GM18505 (cell line): ENCODE results near the gene CD226.
"Not testable (repeated sequence)": the region's sequence is repeated elsewhere in the genome, so short reads cannot be mapped to it uniquely, and the experiment has no call there.

Experiments used
- ATAC-seq: cut with Tn5 transposase; IDR thresholded peaks from one replicate; pipeline ENCODE4 v1.9.1; 2021; ENCODE audit not compliant: unreplicated experiment
- POLR2A ChIP-seq: IDR thresholded peaks from 4 replicates; pipeline ENCODE4 v1.6.1; 2011; ENCODE audit warnings: borderline replicate concordance; ENCODE audit not compliant: insufficient read depth, insufficient read length; ENCODE audit errors: extremely low read depth

Gene CD226

GRCh38 chr18:69947361-69948133 lies at the start of gene CD226:
Gene CD226, minus strand, starts transcription at chr18:69947873. Its CDS starts 467 bp downstream, at chr18:69947406.
- no peak for ATAC-seq
- peak; percentile 41 for TF ChIP-seq POLR2A

DNA sequence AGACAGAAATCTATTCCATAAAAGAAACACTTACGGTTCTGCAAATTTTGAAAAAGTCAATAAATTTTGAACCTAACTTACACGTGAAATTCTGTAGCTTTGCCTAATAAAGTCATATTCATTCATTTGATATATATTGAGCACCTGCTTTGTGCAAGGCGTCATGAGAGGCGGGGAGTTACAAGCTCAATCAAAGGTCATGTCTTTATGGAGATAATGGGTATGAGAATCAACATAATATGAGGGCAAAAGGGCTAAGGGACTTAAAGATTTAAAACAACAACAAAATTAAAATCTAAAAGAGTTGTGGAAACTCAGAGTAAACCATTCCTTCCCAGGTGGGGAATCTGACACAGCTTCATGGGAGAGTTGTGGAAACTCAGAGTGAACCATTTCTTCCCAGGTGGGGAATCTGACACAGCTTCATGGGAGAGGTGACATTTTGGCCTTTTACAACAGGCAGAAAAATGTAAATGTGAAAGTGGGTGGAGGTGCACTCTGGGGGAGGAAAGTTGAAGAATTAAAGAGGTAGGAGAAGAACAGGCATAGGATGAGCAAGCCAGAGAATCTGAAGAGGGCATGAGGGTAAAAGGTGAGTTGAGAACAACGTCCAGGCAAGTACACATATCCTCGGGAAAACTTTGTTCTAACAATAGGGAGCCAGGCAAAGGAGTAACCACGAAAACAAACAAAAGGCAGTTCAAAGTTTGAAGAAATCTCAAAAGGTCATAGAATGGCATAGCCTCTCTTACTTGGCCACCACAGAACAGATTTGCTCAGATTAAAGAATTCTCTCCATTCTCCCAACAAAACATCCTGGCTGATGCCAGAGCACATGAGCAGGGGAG lies 49.5 kb upstream of the CD226 start:
- TF ChIP-seq POLR2A, result no peak
- ATAC-seq, result no peak

- no peak for TF ChIP-seq POLR2A
- no peak for ATAC-seq
Observed at GRCh38 chr18:69996417-69996816, 48.7 kb upstream of the CD226 start.

DNA sequence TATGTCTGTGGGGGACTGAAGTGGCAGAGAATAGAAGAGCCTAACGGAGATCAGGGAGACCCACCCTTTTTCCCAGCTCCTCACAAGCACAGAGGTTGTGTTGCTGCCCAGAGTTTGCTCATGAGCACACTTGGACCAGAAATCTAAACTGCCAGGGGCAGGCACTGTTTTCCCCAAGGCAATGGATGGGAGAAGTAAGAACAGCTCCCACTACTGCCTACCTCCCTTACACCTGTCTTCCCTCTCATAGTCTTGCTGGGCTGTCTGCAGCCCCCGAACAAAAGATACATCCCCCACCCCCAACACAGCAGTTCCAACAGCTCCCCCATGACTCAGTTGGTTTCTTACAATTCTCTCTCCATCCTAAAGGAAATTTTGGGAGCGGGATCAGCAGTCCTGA lies 48.1 kb upstream of the CD226 start:
- ATAC-seq, result no peak
- TF ChIP-seq POLR2A, result no peak

- ATAC-seq, result no peak
- no peak for TF ChIP-seq POLR2A
Observed at GRCh38 chr18:69992776-69993175, 45.1 kb upstream of the CD226 start.

- TF ChIP-seq POLR2A, result no peak
- no peak for ATAC-seq
Observed at GRCh38 chr18:69987870-69988269, 40.2 kb upstream of the CD226 start.

GRCh38 chr18:69985239-69985638 lies 37.6 kb upstream of the CD226 start:
- no peak for ATAC-seq
- TF ChIP-seq POLR2A, result no peak

DNA sequence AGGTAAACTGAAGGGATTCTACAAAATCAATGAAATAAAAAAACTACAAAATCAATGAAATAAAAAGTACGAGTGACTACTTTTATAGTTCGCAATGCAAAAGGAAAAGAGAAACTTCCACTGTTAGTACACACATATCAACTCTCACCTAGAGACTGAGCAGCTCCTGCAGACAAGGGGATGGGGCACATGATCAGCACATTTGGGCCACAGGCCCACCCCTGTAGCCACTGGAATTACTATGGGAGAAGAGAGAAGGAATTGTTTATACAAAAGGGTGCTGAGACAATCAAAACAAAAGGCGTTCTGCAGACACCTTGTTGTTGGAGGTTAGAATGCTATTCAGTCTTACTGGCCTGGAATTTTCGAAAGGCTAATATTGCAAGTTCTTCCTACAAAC lies 34.7 kb upstream of the CD226 start:
- no peak for ATAC-seq
- TF ChIP-seq POLR2A, result no peak

DNA sequence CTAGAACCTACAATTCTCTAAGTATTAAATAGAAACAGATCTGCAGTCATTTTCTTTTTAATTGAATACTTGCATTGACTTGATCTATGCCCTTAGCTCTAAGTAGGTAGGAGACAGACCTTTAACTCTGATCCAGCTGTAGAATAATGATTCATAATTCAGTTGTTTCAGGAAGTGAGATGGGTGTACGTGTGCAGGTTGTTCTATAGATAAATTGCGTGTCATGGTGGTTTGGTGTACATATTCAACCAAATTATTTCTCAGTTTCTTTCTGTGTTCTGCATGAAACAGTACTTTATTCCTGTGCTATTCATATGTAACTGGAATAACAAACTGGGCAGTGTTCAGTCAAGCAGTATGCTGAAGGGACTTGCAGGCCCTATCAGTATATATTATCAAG lies 34.3 kb upstream of the CD226 start:
- no peak for TF ChIP-seq POLR2A
- peak; percentile 57 for ATAC-seq

GRCh38 chr18:69980982-69981804 lies 33.5 kb upstream of the CD226 start:
- TF ChIP-seq POLR2A, result no peak
- ATAC-seq, result no peak

DNA sequence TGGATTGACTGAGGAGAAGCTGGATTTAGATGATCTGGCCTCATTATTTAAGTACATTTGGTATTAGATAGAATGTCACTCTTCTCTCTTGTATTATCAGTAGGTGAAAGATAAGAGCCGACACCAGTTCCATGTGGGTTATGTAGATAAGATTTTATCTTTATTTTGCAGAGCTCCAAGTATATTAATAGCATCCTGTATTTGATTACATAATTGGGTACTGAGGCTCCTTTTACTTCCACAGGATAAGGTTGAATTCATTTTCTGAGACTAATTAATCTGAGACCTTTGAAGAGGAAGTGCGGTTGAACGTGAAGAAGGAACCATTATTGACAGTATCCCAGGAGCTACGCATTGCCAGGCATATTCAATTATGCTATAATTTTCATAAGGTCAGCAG lies 32.8 kb upstream of the CD226 start:
- no peak for ATAC-seq
- no peak for TF ChIP-seq POLR2A

DNA sequence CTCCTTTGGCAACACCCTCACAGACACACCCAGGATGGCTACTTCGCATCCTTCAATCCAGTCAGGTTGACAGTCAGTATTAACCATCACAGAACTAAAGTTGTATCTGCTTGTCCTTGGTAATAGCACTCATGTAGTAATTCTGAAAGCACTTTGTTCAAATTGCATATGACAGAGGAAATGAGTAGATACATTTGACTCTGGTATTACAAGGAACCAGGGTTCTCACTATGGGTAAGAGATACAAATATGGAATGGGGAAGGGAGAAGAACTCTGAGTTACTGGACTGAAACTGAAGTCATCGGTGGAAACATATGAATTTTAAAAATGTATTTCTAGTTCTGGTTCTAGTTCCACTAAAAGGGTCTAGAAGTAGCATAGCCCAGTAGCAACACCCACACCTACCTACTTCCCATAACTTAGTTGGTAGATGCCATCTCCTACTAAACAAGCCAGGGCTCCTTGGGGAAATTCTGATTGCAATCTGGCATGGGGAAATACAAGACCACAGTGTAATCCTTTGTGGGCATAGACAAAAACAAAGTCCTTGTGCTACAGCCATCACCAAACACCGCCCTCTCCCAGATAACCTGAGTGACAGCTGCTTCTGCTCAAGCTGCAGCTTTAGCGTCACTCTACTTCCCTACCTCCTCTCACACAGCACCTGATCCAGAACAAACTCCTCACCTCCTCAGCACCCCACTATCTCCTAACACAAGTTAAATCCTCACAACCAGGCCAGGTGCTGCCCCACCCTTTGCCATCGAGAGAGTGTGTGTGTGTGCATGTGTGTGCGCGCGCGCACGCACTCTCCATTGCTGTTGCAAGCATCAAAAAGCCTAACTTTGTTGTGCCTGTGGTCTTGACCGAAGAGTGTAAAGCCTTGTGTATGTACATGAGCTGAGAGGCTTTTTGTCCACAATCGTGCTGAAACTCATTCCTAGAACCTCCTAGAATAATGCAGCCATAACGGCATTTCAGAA lies 31.4 kb upstream of the CD226 start:
- peak; percentile 80 for ATAC-seq
- TF ChIP-seq POLR2A, result no peak

GRCh38 chr18:69975294-69975693 lies 27.6 kb upstream of the CD226 start:
- ATAC-seq, result not testable (repeated sequence)

DNA sequence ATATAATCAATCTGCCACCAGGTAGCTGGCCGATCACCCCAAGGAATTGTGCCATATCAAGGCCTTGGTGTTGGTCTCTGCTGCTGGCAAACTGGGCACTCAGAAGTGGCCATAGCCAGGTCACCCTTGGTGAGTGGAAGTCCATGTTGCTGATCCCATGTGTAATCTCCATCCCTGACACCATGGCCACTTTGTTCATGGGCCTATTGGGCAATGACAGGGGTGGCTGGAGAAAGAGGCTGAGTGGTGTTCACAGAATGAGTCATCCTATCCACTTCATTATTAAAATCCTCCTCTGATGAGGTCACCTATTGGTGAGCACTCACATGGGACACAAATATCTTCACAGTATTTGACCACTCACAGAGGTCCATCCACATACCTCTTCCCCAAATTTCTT lies 26.7 kb upstream of the CD226 start:
- ATAC-seq, result no peak
- TF ChIP-seq POLR2A, result no peak
